GM12864 (cell line): ENCODE data around the gene MAOA.

ENCODE experiments used
- DNase-seq: peaks from one replicate; pipeline ENCODE4 v3.0.0-alpha.2; 2011; ENCODE audit warnings: low read depth
- H3K4me3 ChIP-seq: 2 replicates; pipeline ENCODE4 v1.5.1; 2011; ENCODE audit warnings: mild to moderate bottlenecking, low read depth, low read length, control low read depth
- CTCF ChIP-seq: IDR thresholded peaks from 2 replicates; pipeline ENCODE4 v1.5.1; 2011; ENCODE audit warnings: low read depth, mild to moderate bottlenecking, moderate library complexity, low read length, control low read depth, inconsistent platforms; ENCODE audit errors: missing control alignments

MAOA gene

GRCh38 chrX:43643662-43644061 is 12.4 kb upstream of the MAOA start:
- no peak for DNase-seq
- no peak overlapping the region for H3K4me3 ChIP-seq
- no peak for TF ChIP-seq CTCF

GRCh38 chrX:43644124-43644701 is 11.9 kb upstream of the MAOA start:
- no peak for DNase-seq
- H3K4me3 ChIP-seq: no peak overlapping the region
- TF ChIP-seq CTCF: no peak

- H3K4me3 ChIP-seq: no peak overlapping the region
- no peak for TF ChIP-seq CTCF
Measured at GRCh38 chrX:43646800-43647199, 9.3 kb upstream of the MAOA start.

GRCh38 chrX:43654431-43655150 is 1.5 kb upstream of the MAOA start:
- peak overlapping the region; percentile 46 for H3K4me3 ChIP-seq
- DNase-seq: peak; percentile 35
- TF ChIP-seq CTCF: no peak

More at GRCh38 chrX:43646800-43647199, 9.3 kb upstream of the MAOA start:
- no peak for DNase-seq

- H3K4me3 ChIP-seq: peak overlapping the region; percentile 46
- TF ChIP-seq CTCF: no peak
- DNase-seq: no peak
Measured at GRCh38 chrX:43655151-43656004, 721 bp upstream of the MAOA start.

GRCh38 chrX:43657671-43658070 is 1.6 kb downstream of the MAOA start:
- no peak for TF ChIP-seq CTCF
- DNase-seq: no peak
- no peak overlapping the region for H3K4me3 ChIP-seq
